HPDE6-E6E7 (cell line): ENCODE results near the gene TSPAN7.

Experiments used
- DNase-seq: peaks from one replicate; pipeline ENCODE4 v3.0.0; 2011; ENCODE audit warnings: missing footprints; ENCODE audit errors: extremely low spot score

TSPAN7 gene

DNA sequence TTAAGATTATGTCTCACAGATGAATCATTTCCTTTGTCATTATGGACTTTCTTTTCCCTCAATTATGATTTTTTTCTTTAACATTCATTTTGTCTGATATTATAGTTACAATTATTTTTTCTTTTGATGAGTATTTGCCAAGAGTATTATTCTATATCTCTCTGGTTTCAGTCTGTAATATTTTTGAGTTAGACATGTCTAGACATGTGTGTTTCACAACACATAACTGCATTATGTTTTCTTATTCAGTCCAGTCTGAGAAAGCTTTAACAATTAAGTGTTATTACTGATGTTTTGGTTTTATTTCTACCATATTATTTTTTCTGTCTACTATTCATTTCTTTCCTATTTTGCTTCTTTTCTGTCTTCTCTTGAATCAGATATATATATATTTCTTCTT is 131.6 kb downstream of the TSPAN7 start:
- no peak for DNase-seq

DNA sequence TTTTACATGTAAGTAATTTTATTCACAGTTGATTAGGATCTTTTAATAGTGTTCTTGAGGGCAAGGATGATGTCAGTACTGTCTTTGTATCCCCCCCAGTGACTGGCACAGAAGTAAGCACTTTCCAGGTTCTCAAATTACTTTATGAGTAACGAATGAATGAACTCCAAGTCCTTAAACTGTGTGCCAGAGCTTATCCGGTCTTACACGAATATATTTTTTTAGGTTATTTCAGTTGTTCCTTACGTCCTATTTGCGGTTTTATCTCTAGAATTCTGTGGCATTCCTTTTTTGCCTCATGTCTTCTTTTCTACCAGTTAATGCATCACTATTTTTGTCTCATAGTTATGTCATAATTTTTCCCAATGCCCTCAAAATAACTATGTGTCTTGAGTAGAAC is 133.1 kb downstream of the TSPAN7 start:
- DNase-seq, result no peak

DNA sequence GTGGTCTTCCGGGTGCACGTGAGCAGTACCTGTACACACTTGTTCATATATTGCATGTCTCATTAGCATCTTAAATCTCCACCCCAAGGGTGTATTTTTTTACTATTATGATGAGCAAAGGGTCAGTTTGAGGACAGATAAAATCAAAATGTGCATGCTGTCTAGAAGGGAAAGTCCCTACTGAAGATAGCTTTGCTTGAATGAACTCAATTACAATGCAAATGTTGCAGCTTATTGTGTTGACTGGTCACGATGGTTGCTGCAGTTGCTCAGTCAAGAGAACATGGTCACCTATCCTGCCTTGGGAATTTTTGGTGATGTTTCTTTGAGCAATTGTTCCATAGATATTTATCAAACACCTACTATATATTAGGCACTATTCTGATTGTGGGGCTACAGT is 136.1 kb downstream of the TSPAN7 start:
- DNase-seq, result no peak

DNA sequence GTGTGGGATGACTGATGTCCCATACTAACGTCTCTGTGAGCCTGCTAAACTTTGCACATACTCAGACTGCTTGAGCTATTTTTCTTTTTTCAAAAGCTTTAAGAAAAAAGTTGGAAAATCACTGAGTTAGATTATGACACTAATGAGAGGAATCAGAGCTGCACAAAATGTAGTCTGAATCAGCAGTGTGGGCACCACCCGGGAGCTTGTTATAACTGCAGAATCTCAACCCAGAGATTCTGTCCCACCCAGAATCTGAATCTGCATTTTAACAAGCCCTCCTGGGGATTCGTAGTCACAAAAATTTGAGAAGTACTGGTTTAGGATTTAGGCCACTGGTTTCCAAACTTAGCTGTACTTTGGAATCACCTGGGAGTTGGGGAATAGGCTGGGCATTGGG is 137.8 kb downstream of the TSPAN7 start:
- DNase-seq, result no peak

DNA sequence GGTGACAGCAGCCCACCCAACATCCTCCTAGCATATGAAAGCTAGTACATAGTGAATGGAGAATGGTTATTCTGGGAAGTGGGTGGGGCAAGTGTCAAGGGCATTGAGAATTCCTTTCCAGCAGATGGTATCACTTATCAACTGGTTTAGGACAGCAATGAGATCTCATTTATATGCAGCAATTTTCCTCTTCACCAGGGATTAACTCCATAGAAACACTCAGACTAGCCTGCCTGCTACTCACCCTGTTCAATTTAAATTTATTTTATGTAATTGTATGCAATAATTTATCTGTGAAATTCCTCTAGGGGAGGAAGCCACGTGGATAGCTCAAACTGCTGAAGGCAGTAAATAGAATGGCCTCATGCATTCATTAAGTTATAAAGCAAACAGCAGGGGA is 138.4 kb downstream of the TSPAN7 start:
- no peak for DNase-seq

DNA sequence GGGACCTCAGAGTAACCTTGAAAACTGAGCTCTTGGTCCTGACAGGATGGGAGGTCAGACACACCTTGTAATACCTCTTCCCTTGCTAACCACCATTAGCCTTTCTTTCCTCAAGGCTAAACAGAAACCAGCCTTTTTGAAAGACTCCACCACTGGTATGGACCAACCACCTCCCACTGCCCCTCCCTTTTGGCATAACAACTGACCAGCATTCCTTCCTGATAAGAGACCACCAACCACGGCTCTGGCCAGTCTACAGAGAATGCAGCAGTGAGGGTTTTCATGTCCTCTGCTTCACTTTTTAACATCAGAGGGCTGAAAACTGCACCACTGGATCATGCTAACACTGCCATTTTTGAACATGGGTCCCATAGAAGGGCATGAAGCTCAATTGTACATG is 139.7 kb downstream of the TSPAN7 start:
- DNase-seq, result no peak

DNA sequence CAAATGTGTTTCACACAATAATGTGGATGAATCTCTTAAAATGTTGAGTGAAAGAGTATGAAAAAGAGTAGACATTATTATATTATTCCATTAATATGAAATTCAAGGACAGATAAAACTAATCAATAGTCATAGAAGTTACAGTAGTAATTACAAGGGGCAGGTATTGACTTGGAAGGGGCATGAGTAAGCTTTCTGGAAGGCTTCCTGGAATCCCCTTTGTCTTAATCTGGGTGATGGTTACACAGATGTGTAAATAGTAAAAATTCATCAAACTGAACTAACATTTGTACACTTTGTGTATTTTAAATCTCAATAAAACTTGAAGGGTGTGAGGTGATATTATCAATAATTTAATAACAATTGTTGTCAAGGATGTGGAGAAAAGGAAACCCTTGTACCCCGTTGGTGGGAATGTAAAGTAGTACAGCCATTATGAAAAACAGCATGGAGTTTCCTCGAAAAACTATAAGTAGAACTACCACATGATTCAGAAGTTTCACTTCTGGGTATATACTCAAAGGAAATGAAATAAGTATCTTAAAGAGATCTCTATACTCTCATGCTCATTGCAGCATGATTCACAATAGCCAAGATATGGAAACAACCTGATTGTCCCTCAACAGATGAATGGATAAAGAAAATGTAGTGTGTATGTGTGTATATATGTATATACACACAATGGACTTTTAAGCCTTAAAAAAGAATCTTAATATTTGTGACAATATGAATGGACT is 143.0 kb downstream of the TSPAN7 start:
- DNase-seq, result no peak

DNA sequence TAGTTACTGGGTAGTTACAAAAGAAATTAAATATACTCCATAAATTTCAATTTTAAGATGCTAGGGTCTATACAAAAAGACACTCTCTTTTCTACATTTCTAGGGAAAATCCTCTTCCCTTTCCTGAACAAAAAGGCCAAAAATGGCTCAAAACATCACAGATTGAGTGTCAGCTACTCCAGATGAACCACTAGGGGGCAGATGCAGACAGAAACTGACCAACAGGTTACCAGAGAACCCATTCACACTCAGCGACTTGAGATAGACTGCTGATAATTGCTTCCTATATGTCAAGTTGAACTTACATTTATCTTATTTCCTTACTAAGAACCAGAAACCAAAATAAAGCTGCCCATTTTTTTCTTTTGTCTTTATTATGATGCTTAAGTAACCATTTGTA is 156.5 kb downstream of the TSPAN7 start:
- DNase-seq, result no peak

DNA sequence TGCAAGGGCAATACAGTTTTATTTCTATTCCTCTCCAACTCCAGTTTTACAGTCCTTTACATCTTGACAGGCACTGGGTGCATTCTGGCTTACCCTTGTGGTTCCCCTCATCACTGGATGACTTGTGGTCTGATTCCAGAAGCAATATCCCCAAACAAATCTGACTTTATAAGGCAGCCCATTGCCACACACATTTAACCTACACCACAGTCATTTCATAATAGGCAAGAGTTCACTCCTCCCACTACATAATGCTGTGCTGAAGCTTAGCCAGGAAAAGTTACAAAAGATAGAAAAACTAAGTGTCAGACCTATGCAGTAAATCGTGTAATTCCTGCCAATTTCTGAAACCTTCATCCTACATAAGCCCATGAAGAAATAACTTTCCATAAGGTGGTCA is 157.0 kb downstream of the TSPAN7 start:
- DNase-seq, result no peak

DNA sequence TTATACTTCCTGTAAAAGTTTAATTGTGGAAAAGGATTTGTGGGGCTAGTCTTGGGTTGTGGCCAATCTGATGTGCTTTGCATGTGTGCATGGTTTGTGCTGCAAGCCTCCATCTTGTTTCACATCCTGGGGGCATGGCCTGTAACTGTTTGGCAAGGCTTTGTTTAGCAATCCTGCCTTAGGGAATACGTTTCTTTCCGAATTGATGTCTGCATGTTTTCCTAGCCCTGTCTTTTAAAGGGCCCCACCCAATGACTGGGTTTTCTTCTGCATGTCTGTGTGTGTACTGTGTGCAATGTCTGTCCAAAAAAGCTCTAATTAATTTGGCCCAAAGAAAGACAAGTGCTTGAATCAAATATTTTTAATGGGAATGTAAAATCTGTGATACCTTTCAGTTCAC is 165.3 kb downstream of the TSPAN7 start:
- DNase-seq, result no peak

DNA sequence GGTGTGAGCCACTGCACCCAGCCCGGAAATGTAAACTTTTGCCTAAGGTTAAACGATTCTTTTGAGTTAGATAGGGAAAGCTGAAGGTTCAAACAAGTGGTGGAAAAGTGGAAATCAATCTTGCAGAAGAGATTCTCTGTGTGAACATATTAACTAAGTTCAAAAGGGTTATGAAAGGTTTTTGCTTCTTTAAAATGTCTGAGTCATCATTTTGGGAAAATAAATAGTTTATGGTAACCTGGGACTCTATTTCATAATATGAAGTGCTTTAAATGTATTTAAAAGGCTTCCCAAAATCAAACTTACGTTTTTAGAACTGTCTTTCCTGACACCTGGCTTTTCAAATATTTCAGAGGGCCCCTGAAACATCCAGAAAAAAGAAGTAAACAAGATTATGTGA is 166.3 kb downstream of the TSPAN7 start:
- no peak for DNase-seq

DNA sequence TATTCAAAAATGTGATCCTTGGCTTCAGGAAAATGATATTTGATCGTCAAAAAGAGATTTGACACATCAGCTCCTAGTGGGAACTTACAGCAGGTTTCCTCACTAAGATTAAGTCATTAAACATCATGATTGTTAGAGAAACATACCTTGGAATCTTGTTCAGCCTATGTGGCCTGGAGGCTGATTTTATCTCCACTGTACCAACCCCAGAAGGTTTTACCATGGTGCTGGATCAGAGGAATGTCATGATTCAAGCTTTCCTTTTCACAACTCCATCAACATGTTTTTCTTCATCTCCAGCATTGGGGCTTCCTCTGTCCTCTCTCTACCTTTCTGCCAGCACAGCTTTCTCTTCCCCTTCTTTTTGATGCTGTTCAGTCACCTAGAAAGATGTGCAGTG is 171.5 kb downstream of the TSPAN7 start:
- DNase-seq, result no peak
